MCF 10A (cell line): ENCODE results near the gene FATE1. TPM values are rescaled to one million over a fixed set of nuclear protein-coding genes. Genes with fewer than 3 reads are reported as not detected.

Source experiments
- BruUV-seq: library from RNA; stranded (reverse); fragments of 400-500 nt; replicated peaks from 2 replicates; lab custom pipeline; 2021; lab: Mats Ljungman, UMichigan
- CTCF ChIA-PET: fragments of 300-600 bp; sonication (Branson Sonifier 250); formaldehyde crosslinking; extraction: SDS; loops from one replicate; lab custom pipeline; 2021; ENCODE audit warnings: antibody characterized with exemption, inconsistent platforms; lab: Yijun Ruan, JAX
- POLR2A ChIA-PET: fragments of 300-600, 350-650 bp; sonication (Branson Sonifier 250); formaldehyde crosslinking; extraction: SDS; loops from one replicate; lab custom pipeline; 2020; ENCODE audit warnings: antibody characterized with exemption, inconsistent platforms; lab: Yijun Ruan, JAX
- DNase-seq: peaks from one replicate; pipeline ENCODE4 v3.0.0-alpha.2; 2018; ENCODE audit not compliant: unreplicated experiment
- H3K27ac Mint-ChIP-seq: one replicate; pipeline ENCODE4 v1.8.0; 2022; ENCODE audit warnings: mild to moderate bottlenecking, low read depth, mixed read lengths; ENCODE audit not compliant: unreplicated experiment
- H3K27me3 Mint-ChIP-seq: one replicate; pipeline ENCODE4 v1.8.0; 2022; ENCODE audit warnings: mixed read lengths; ENCODE audit not compliant: insufficient read depth, unreplicated experiment
- H3K36me3 Mint-ChIP-seq: one replicate; pipeline ENCODE4 v1.8.0; 2022; ENCODE audit warnings: mild to moderate bottlenecking, moderate library complexity, mixed read lengths; ENCODE audit not compliant: insufficient read depth, unreplicated experiment
- H3K4me1 Mint-ChIP-seq: one replicate; pipeline ENCODE4 v1.8.0; 2022; ENCODE audit warnings: mixed read lengths; ENCODE audit not compliant: insufficient read depth, unreplicated experiment
- H3K4me3 Mint-ChIP-seq: one replicate; pipeline ENCODE4 v1.8.0; 2022; ENCODE audit warnings: mild to moderate bottlenecking, moderate library complexity, mixed read lengths; ENCODE audit not compliant: unreplicated experiment
- H3K9me3 Mint-ChIP-seq: one replicate; pipeline ENCODE4 v1.8.0; 2022; ENCODE audit warnings: mixed read lengths; ENCODE audit not compliant: unreplicated experiment
- intact Hi-C: fragments of 100-400 bp; cut with micrococcal nuclease; formaldehyde crosslinking; loops from 2 replicates; pipeline ENCODE4 v1.14.1; 2022
- total RNA-seq: library from RNA; stranded (reverse); gene quantifications from 2 replicates; pipeline ENCODE4 v1.2.3, GENCODE V29; 2022
- TF ChIP-seq, protein P1 (sequence below): fragments of 200-600 bp; IDR thresholded peaks from one replicate; pipeline ENCODE4 v1.8.0; 2022; ENCODE audit warnings: antibody characterized with exemption, mild to moderate bottlenecking; ENCODE audit not compliant: unreplicated experiment

FATE1 gene
- total RNA-seq, 1 experiment from 2014 or later = not detected

DNA sequence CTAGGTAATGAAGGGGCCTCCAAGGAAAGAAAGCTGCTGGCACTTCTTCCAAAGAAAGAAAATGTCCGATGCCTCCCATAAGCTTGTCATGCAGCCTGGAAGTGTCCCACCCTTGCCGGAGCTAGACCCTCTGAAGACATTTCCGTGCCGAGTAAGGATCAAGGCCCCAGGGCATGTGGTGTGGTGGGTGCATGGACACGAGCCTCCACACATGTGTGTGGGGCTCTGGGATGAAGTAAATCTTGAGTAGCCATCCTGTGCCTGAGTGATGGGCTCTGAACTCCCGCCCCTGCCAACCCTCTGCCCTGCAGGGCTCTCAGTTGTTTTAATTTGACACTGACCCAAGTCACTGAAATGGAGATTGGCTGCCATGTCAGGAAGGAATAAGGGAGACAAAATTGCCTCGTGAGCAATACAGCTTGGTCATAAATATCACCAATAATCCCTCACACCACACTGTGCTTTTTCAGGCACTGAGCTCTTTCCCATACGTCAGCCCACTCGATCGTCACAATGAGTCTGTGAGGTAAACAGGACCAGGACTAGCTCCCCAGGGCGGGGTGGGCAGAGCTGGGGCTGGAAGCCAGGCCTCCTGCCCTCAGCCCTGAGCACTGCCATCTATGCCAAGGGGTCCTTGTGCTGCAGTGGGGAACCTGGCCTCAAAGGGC lies 43.3 kb downstream of the FATE1 start:
- H3K4me3 Mint-ChIP-seq = no peak overlapping the region
- no TSS peak for BruUV-seq
- POLR2A ChIA-PET = no interaction called here
- TF ChIP-seq, protein P1, sequence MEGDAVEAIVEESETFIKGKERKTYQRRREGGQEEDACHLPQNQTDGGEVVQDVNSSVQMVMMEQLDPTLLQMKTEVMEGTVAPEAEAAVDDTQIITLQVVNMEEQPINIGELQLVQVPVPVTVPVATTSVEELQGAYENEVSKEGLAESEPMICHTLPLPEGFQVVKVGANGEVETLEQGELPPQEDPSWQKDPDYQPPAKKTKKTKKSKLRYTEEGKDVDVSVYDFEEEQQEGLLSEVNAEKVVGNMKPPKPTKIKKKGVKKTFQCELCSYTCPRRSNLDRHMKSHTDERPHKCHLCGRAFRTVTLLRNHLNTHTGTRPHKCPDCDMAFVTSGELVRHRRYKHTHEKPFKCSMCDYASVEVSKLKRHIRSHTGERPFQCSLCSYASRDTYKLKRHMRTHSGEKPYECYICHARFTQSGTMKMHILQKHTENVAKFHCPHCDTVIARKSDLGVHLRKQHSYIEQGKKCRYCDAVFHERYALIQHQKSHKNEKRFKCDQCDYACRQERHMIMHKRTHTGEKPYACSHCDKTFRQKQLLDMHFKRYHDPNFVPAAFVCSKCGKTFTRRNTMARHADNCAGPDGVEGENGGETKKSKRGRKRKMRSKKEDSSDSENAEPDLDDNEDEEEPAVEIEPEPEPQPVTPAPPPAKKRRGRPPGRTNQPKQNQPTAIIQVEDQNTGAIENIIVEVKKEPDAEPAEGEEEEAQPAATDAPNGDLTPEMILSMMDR = no peak
- no peak overlapping the region for H3K27ac Mint-ChIP-seq
- H3K9me3 Mint-ChIP-seq = peaks cover 15% of the 10 kb centered on the region
- no peak for DNase-seq
- no peaks in the 10 kb centered on the region for H3K27me3 Mint-ChIP-seq
- CTCF ChIA-PET = interaction anchor here (0.9 to 1.1 kb wide), 2 partner anchors 9 to 11 kb away, joined by 3 read pairs; no protein-coding TSS in a partner anchor
- peaks cover 4% of the 10 kb centered on the region for H3K4me1 Mint-ChIP-seq
- no peaks in the 10 kb centered on the region for H3K36me3 Mint-ChIP-seq
- intact Hi-C loops = no loop called here

DNA sequence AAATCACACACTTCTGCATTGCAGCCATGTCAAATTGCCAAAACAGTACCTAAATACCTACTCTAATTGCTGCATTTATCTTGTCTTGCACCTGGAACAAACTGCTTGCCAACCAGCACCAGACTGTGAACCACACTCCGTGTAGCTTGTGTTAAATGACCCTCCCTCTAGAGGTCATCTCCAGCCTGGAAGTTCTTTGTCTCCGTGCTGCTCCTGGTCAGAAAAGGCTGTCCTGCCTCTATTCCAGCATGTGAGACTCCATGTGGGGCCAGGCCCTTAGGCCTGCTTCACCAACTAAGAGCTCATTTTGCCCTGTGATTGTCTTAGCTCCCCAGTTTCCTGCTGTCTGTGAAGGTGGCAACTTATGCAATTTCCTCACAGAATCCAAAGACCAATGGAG lies 47.0 kb downstream of the FATE1 start:
- no TSS peak for BruUV-seq
- H3K27me3 Mint-ChIP-seq = no peaks in the 10 kb centered on the region
- no peak overlapping the region for H3K27ac Mint-ChIP-seq
- CTCF ChIA-PET = interaction anchor here (0.6 to 1.0 kb wide), 3 partner anchors 9 to 1100 kb away, joined by 3 to 4 read pairs (median 3); no protein-coding TSS in a partner anchor
- no peaks in the 10 kb centered on the region for H3K36me3 Mint-ChIP-seq
- TF ChIP-seq, protein P1 = no peak
- H3K9me3 Mint-ChIP-seq = peaks cover 25% of the 10 kb centered on the region
- H3K4me3 Mint-ChIP-seq = no peak overlapping the region
- POLR2A ChIA-PET = no interaction called here
- H3K4me1 Mint-ChIP-seq = no peaks in the 10 kb centered on the region
- no peak for DNase-seq
- intact Hi-C loops = no loop called here

DNA sequence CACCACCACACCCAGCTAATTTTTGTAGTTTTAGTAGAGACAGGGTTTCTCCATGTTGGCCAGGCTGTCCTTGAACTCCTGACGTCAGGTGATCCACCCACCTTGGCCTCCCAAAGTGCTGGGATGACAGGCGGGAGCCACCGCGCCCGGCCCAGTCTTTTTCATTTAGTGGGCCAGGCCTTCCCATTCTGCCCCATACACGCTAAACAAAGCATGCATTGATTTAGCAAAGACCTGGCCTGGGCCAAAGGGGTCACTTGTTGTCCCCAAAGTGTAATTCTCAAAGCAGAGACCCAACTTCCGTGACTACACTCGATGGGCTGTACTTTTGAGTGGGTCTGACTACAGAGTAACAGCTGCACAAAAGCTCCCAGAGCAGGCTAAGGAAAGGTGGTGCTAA lies 47.9 kb downstream of the FATE1 start:
- Mint-ChIP-seq H3K36me3 (no peaks in the 10 kb centered on the region), H3K9me3 (peaks cover 32% of the 10 kb centered on the region), H3K27ac (no peak overlapping the region), H3K4me1 (no peaks in the 10 kb centered on the region), H3K27me3 (no peaks in the 10 kb centered on the region), H3K4me3 (no peak overlapping the region)
- CTCF ChIA-PET = no interaction called here
- POLR2A ChIA-PET = no interaction called here
- TF ChIP-seq, protein P1 = no peak
- no TSS peak for BruUV-seq
- intact Hi-C loops = no loop called here
- DNase-seq = no peak

DNA sequence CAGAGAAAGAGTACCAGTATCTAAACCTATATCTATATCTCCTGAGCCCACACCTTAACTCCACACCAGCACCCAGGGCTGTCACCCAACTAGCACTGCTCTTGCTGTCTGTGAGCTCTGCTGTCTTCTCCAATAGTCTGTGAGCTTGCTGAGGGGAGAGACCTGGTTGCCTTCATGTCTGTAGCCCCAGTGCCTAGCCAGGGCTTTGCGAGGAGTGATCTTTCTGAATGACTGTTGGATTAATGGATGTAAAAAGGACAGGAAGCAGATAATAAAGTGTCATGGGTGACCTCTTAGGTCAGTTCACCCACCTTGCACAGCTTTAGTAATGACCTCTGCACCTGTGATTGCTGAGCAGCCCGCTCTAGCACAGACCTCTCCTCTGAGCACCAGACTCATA lies 49.2 kb downstream of the FATE1 start:
- DNase-seq = no peak
- BruUV-seq = no TSS peak
- ChIA-PET POLR2A (no interaction called here), CTCF (interaction anchor here (1.1 kb wide), 1 partner anchor 12 kb away, joined by 6 read pairs; no protein-coding TSS in a partner anchor)
- Mint-ChIP-seq H3K36me3 (no peaks in the 10 kb centered on the region), H3K4me3 (no peak overlapping the region), H3K4me1 (no peaks in the 10 kb centered on the region), H3K27me3 (no peaks in the 10 kb centered on the region), H3K9me3 (peaks cover 33% of the 10 kb centered on the region), H3K27ac (no peak overlapping the region)
- intact Hi-C loops = no loop called here
- TF ChIP-seq, protein P1 = no peak
